GM12878 (cell line): ENCODE data around the gene OR10H1. TPM values are rescaled to one million over a fixed set of nuclear protein-coding genes. Genes with fewer than 3 reads are reported as not detected.

Source experiments
- ATAC-seq: fragments of 200-7000 bp; cut with Tn5 transposase; 3 replicates; pipeline ENCODE4 v1.9.1; 2020; ENCODE audit warnings: mild to moderate bottlenecking, moderate library complexity
- BruUV-seq: library from RNA; stranded (reverse); fragments of 400-500 nt; replicated peaks from 2 replicates; lab custom pipeline; 2021; lab: Mats Ljungman, UMichigan
- CTCF ChIA-PET: fragments of 300-600 bp; sonication (Branson Sonifier 250); formaldehyde crosslinking; extraction: SDS; loops from one replicate; lab custom pipeline; 2021; ENCODE audit warnings: inconsistent platforms; lab: Yijun Ruan, JAX
- POLR2A ChIA-PET: fragments of 350-600 bp; formaldehyde crosslinking; extraction: SDS; loops from one replicate; lab custom pipeline; 2021; ENCODE audit warnings: inconsistent platforms; lab: Charles Lee
- RAD21 ChIA-PET: fragments of 300-600 bp; sonication (Branson Sonifier 250); formaldehyde crosslinking; loops from one replicate; lab custom pipeline; 2023; ENCODE audit warnings: antibody characterized with exemption; ENCODE audit not compliant: unreplicated experiment; lab: Charles Lee
- SMC1A ChIA-PET: fragments of 300-600 bp; sonication (Branson Sonifier 250); formaldehyde crosslinking; loops from one replicate; lab custom pipeline; 2023; ENCODE audit not compliant: unreplicated experiment, uncharacterized antibody; lab: Charles Lee
- DNase-seq: peaks from one replicate; pipeline ENCODE4 v3.0.0-alpha.2; 2011; ENCODE audit warnings: low read depth, low spot score
- FAIRE-seq: peaks from 3 replicates; lab custom pipeline; 2011; peaks lifted over from hg19 to GRCh38; lab: Jason Lieb, UNC
- H2AFZ ChIP-seq: 2 replicates; pipeline ENCODE4 v1.6.0; 2011; ENCODE audit warnings: low read depth, low read length, control low read depth; ENCODE audit not compliant: control insufficient read depth
- H3K27ac ChIP-seq: 2 replicates; pipeline ENCODE4 v1.5.1; 2011; ENCODE audit warnings: control low read depth; ENCODE audit not compliant: control insufficient read depth, insufficient read depth
- H3K27me3 ChIP-seq, 2 experiments: replicated peaks in 1 of 2; 2 replicates each; pipeline versions ENCODE4 v1.6.0 to v1.6.1; 2011; ENCODE audit warnings: low read length in 1 of 2; ENCODE audit not compliant: control insufficient read depth in 2 of 2, insufficient read depth in 2 of 2
- H3K36me3 ChIP-seq, 2 experiments: 2 replicates each; pipeline ENCODE4 v1.5.1; 2011; ENCODE audit warnings: low read length in 1 of 2; ENCODE audit not compliant: control insufficient read depth in 2 of 2, insufficient read depth in 2 of 2
- H3K4me1 ChIP-seq: 2 replicates; pipeline ENCODE4 v1.6.1; 2011; ENCODE audit warnings: mild to moderate bottlenecking, low read length, moderate library complexity, mixed read lengths; ENCODE audit not compliant: control insufficient read depth, insufficient read depth
- H3K4me2 ChIP-seq: 2 replicates; pipeline ENCODE4 v1.6.0; 2011; ENCODE audit warnings: control low read depth; ENCODE audit not compliant: control insufficient read depth, insufficient read depth
- H3K4me3 ChIP-seq: fragments of 200-600 bp; sonication (generic); 2 replicates; pipeline ENCODE4 v1.5.1; 2016
- H3K79me2 ChIP-seq: 2 replicates; pipeline ENCODE4 v1.6.0; 2011; ENCODE audit warnings: low read length; ENCODE audit not compliant: control insufficient read depth, insufficient read depth
- H3K9ac ChIP-seq: 2 replicates; pipeline ENCODE4 v1.8.0; 2011; ENCODE audit warnings: low read length, control low read depth, mixed read lengths; ENCODE audit not compliant: control insufficient read depth, insufficient read depth
- H3K9me3 ChIP-seq: replicated peaks from 3 replicates; pipeline ENCODE4 v1.5.1; 2011; ENCODE audit warnings: mild to moderate bottlenecking, low read length; ENCODE audit not compliant: control insufficient read depth, insufficient read depth
- H4K20me1 ChIP-seq: 2 replicates; pipeline ENCODE4 v1.6.0; 2011; ENCODE audit not compliant: control insufficient read depth, insufficient read depth
- BACH1 ChIP-seq: fragments of 450-650 bp; IDR thresholded peaks from 2 replicates; pipeline ENCODE4 v1.6.1; 2017; ENCODE audit warnings: mild to moderate bottlenecking, borderline replicate concordance
- BHLHE40 ChIP-seq, 2 experiments: fragments of 450-650 bp in 1 of 2; IDR thresholded peaks; 2 replicates each; pipeline ENCODE4 v1.6.1; 2011 to 2017; ENCODE audit warnings: low read depth in 2 of 2, borderline replicate concordance in 1 of 2, improper control_type of control experiment in 1 of 2, low read length in 1 of 2, mild to moderate bottlenecking in 1 of 2
- CREB1 ChIP-seq: IDR thresholded peaks from 2 replicates; pipeline ENCODE4 v1.6.1; 2012; ENCODE audit warnings: low read depth, mild to moderate bottlenecking, inconsistent platforms
- CREM ChIP-seq: IDR thresholded peaks from 2 replicates; pipeline ENCODE4 v1.6.1; 2014; ENCODE audit warnings: antibody characterized with exemption, low read depth
- GATAD2B ChIP-seq: fragments of 450-650 bp; conservative IDR thresholded peaks from 2 replicates; pipeline ENCODE4 v1.6.1; 2017; ENCODE audit warnings: low read depth, mild to moderate bottlenecking, moderate library complexity
- IRF3 ChIP-seq: fragments of 450-650 bp; IDR thresholded peaks from 2 replicates; pipeline ENCODE4 v1.6.1; 2014; ENCODE audit warnings: mild to moderate bottlenecking
- JUNB ChIP-seq: IDR thresholded peaks from 2 replicates; pipeline ENCODE4 v1.6.1; 2016; ENCODE audit warnings: antibody characterized with exemption, mild to moderate bottlenecking
- MEF2B ChIP-seq: fragments of 450-650 bp; IDR thresholded peaks from 2 replicates; pipeline ENCODE4 v1.6.1; 2018; ENCODE audit warnings: mild to moderate bottlenecking, moderate library complexity; ENCODE audit not compliant: partially characterized antibody, poor library complexity, severe bottlenecking
- NRF1 ChIP-seq: conservative IDR thresholded peaks from 2 replicates; pipeline ENCODE4 v1.6.1; 2011; ENCODE audit warnings: mild to moderate bottlenecking, low read depth, low read length, improper control_type of control experiment
- PAX8 ChIP-seq: fragments of 450-650 bp; IDR thresholded peaks from 2 replicates; pipeline ENCODE4 v1.6.1; 2017; ENCODE audit warnings: mild to moderate bottlenecking, moderate library complexity
- SREBF1 ChIP-seq: IDR thresholded peaks from 2 replicates; pipeline ENCODE4 v1.6.1; 2012; ENCODE audit warnings: mild to moderate bottlenecking, low read length
- USF1 ChIP-seq: IDR thresholded peaks from 2 replicates; pipeline ENCODE4 v1.6.1; 2011; ENCODE audit warnings: borderline replicate concordance, low read depth, mild to moderate bottlenecking, moderate library complexity, mixed read lengths, low read length; ENCODE audit not compliant: insufficient read depth; ENCODE audit errors: extremely low read length
- ZNF687 ChIP-seq: fragments of 450-650 bp; IDR thresholded peaks from 2 replicates; pipeline ENCODE4 v1.6.1; 2017; ENCODE audit warnings: mild to moderate bottlenecking, moderate library complexity
- WGBS: methylation state at CpG from one replicate; pipeline ENCODE4 v1.1.6; 2016; ENCODE audit warnings: low lambda C conversion rate; ENCODE audit not compliant: insufficient replicate concordance, insufficient coverage; ENCODE audit errors: missing lambda C conversion rate; 5-methylcytosine and 5-hydroxymethylcytosine counted together
- in situ Hi-C: fragments of 300-500 bp; cut with MboI; formaldehyde crosslinking; loops from 9 replicates; pipeline ENCODE4 v1.14.3; 2018; ENCODE audit warnings: mixed read lengths
- intact Hi-C: fragments of 100-400 bp; cut with micrococcal nuclease; formaldehyde crosslinking; loops from one replicate; pipeline ENCODE4 v1.14.2; 2022; ENCODE audit not compliant: unreplicated experiment
- polyA plus RNA-seq, 11 experiments: library from polyadenylated mRNA; depleted of rRNA in 4 of 11; unstranded in 6 of 11; stranded (reverse) in 5 of 11; fragments of >200 nt; fragmentation: Nextera tagmentation in 4 of 11; fragmentation: Illumina TruSeq in 1 of 11; extraction: Ambion mirVana in 4 of 11; extraction: Trizol in 1 of 11; gene quantifications; 1 replicate in 1 of 11; 2 replicates in 10 of 11; pipeline versions ENCODE4 v1.2.1 to v1.2.3, GENCODE V29; 2011 to 2016; ENCODE audit warnings: inconsistent platforms in 2 of 11, missing spikeins in 2 of 11, low read depth in 1 of 11
- total RNA-seq, 4 experiments: library from RNA; depleted of rRNA in 3 of 4; stranded (reverse); fragments of >200 nt in 3 of 4; fragmentation: Illumina TruSeq in 1 of 4; extraction: Trizol in 1 of 4; gene quantifications; 2 replicates each; pipeline versions ENCODE4 v1.2.1 to v1.2.3, GENCODE V29; 2013 to 2021
- TF ChIP-seq, protein P1 (sequence below): fragments of 450-650 bp; IDR thresholded peaks from 2 replicates; pipeline ENCODE4 v1.6.1; 2017; ENCODE audit warnings: mild to moderate bottlenecking

Gene OR10H1
- total and polyA plus RNA-seq, 10 of the 15 experiments (the other 5 are each of a cell fraction or from before 2014, with no cell fraction given): not detected

DNA sequence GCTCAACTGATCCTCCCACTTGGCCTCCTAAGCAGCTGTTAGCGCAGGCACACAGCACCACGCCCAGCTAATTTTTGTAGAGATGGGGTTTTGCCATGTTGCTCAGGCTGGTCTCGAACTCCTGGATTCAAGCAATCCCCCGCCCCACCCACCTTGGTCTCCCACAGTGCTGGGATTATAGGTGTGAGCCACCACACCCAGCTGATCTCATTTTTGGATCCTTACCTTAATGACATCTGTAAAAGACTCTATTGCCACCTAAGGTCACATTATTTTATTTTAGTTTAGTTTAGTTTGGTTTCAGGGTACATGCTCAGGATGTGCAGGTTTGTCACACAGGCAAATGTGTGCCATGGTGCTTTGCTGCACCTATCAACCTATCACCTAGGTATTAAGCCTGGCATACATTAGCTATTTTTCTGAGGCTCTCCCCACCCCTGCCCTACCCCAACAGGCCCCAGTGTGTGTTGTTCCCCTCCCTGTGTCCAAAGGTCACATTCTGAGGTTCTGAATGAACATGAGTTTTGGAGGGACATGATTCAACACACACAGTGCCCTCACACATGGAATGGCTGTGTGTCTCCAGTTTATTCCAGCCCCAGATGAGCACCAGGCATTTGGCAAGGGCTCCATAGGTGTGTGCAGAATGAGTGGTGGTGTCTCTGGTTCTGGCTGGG is 26.7 kb downstream of the OR10H1 start (continued):
- TF ChIP-seq PAX8: no peak
- no peak for TF ChIP-seq SREBF1
- TF ChIP-seq MEF2B: no peak
- no peak for TF ChIP-seq NRF1

DNA sequence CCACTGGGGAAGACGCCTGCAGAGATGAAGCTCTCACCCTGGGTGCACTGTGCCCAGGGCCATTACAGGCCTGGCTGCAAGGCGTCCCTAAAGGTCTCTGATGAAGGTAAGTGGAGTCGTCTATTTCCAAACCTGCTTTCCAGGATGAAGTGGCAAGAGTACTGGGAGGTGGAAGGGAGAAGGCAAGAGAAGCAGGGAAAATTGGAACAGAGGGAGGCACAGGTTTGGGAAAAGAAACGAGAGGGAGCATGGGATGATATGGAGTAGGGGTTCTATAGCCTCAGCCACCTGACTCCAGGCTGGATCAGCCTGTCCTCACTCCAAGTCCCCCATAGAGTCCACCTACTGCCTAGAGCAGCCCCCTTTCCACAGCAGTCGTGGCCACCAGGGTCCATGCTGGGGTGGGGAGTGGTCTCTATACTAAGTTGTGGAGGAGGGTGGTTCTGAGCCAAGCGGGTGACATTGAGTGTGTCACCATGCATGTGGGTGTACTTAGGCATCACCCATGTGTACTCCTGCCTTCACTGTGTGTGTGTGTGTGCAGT is 27.8 kb downstream of the OR10H1 start, which contains the start of gene OR10H5:
Gene OR10H5, plus strand, starts transcription at position 51 of the 545 bp plus-strand sequence. CDS start 6,388 bp downstream, outside the sequence.
- DNase-seq (no peak), ATAC-seq (no peak), FAIRE-seq (no peak)
- H3K27ac ChIP-seq: no peak within 1 kb of the TSS
- no TSS peak for BruUV-seq
- H3K9me3 ChIP-seq: no peaks in the 10 kb centered on the region
- H3K79me2 ChIP-seq: no peaks in the 10 kb centered on the region
- H3K4me2 ChIP-seq: no peak within 1 kb of the TSS
- ChIA-PET CTCF (no interaction called here), SMC1A (no interaction called here), POLR2A (no interaction called here), RAD21 (no interaction called here)
- intact Hi-C loops: no loop called here
- no peaks in the 10 kb centered on the region for H4K20me1 ChIP-seq
- H3K9ac ChIP-seq: no peak within 1 kb of the TSS
- no peaks in the 10 kb centered on the region for H3K4me1 ChIP-seq
- no peak within 1 kb of the TSS for H2AFZ ChIP-seq
- no peak within 1 kb of the TSS for H3K4me3 ChIP-seq
- in situ Hi-C loops: no loop called here
- H3K36me3 ChIP-seq: no peaks in the 10 kb centered on the region
- 0% methylated on average over 6 of the region's 6 CpGs for WGBS
- H3K27me3 ChIP-seq: no peaks in the 10 kb centered on the region
- TF ChIP-seq BHLHE40 (IDR thresholded peaks at IDR 0.05; ENCODE audit: borderline replicate concordance in 1 of 2, low read depth in 2 of 2, low read length in 1 of 2) (no peak), CREM (no peak), USF1 (no peak), ZNF687 (no peak), BACH1 (no peak), CREB1 (no peak), IRF3 (no peak), JUNB (no peak), GATAD2B (no peak), MEF2B (no peak)
- TF ChIP-seq, protein P1, sequence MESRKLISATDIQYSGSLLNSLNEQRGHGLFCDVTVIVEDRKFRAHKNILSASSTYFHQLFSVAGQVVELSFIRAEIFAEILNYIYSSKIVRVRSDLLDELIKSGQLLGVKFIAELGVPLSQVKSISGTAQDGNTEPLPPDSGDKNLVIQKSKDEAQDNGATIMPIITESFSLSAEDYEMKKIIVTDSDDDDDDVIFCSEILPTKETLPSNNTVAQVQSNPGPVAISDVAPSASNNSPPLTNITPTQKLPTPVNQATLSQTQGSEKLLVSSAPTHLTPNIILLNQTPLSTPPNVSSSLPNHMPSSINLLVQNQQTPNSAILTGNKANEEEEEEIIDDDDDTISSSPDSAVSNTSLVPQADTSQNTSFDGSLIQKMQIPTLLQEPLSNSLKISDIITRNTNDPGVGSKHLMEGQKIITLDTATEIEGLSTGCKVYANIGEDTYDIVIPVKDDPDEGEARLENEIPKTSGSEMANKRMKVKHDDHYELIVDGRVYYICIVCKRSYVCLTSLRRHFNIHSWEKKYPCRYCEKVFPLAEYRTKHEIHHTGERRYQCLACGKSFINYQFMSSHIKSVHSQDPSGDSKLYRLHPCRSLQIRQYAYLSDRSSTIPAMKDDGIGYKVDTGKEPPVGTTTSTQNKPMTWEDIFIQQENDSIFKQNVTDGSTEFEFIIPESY: no peak
